Trophoblast cell (in vitro differentiated cells and primary cell): ENCODE results near the gene TMEM52.

Source experiments
- DNase-seq, 2 donors: peaks; one replicate each; pipeline ENCODE4 v3.0.0-alpha.2; 2016
- H2AFZ ChIP-seq: 2 replicates; pipeline ENCODE4 v1.6.1; 2013; ENCODE audit warnings: low read length, moderate library complexity, mild to moderate bottlenecking; ENCODE audit not compliant: insufficient read depth, poor library complexity
- H2AK5ac ChIP-seq: 2 replicates; pipeline ENCODE4 v1.6.1; 2013; ENCODE audit warnings: mild to moderate bottlenecking, low read length
- H2BK120ac ChIP-seq: 2 replicates; pipeline ENCODE4 v1.6.1; 2013; ENCODE audit warnings: low read length, mild to moderate bottlenecking, moderate library complexity; ENCODE audit not compliant: insufficient read depth, poor library complexity
- H2BK12ac ChIP-seq: 2 replicates; pipeline ENCODE4 v1.6.1; 2013; ENCODE audit warnings: mild to moderate bottlenecking, low read length, moderate library complexity
- H2BK5ac ChIP-seq: 2 replicates; pipeline ENCODE4 v1.6.1; 2013; ENCODE audit warnings: low read length, low read depth, moderate library complexity, mild to moderate bottlenecking; ENCODE audit not compliant: poor library complexity
- H3K14ac ChIP-seq: 2 replicates; pipeline ENCODE4 v1.6.1; 2013; ENCODE audit warnings: mild to moderate bottlenecking, low read length
- H3K18ac ChIP-seq: 2 replicates; pipeline ENCODE4 v1.6.1; 2013; ENCODE audit warnings: mild to moderate bottlenecking, low read length
- H3K23ac ChIP-seq: 2 replicates; pipeline ENCODE4 v1.6.1; 2013; ENCODE audit warnings: low read length
- H3K27ac ChIP-seq: 2 replicates; pipeline ENCODE4 v1.5.1; 2013; ENCODE audit warnings: low read depth, mild to moderate bottlenecking, inconsistent platforms, low read length, moderate library complexity
- H3K27me3 ChIP-seq: 2 replicates; pipeline ENCODE4 v1.6.1; 2013; ENCODE audit warnings: inconsistent platforms, mild to moderate bottlenecking, low read length, moderate library complexity; ENCODE audit not compliant: insufficient read depth
- H3K36me3 ChIP-seq, 2 experiments: 1 replicate in 1 of 2; 2 replicates in 1 of 2; pipeline ENCODE4 v1.6.1; 2013; ENCODE audit warnings: low read length in 2 of 2, mild to moderate bottlenecking in 2 of 2, moderate library complexity in 1 of 2; ENCODE audit not compliant: insufficient read depth in 2 of 2, control insufficient read depth in 1 of 2
- H3K4ac ChIP-seq: 2 replicates; pipeline ENCODE4 v1.6.1; 2013; ENCODE audit warnings: low read depth, mild to moderate bottlenecking, low read length, moderate library complexity
- H3K4me1 ChIP-seq, 2 experiments: 1 replicate in 1 of 2; 2 replicates in 1 of 2; pipeline ENCODE4 v1.6.1; 2013; ENCODE audit warnings: low read length in 2 of 2, mild to moderate bottlenecking in 2 of 2, moderate library complexity in 1 of 2; ENCODE audit not compliant: insufficient read depth in 2 of 2, control insufficient read depth in 1 of 2
- H3K4me2 ChIP-seq: 2 replicates; pipeline ENCODE4 v1.6.1; 2013; ENCODE audit warnings: inconsistent platforms, mild to moderate bottlenecking, low read length, moderate library complexity
- H3K4me3 ChIP-seq: 2 replicates; pipeline ENCODE4 v1.5.1; 2013; ENCODE audit warnings: mild to moderate bottlenecking, low read depth, low read length, inconsistent platforms
- H3K79me1 ChIP-seq: one replicate; pipeline ENCODE4 v1.6.1; 2013; ENCODE audit warnings: low read length
- H3K79me2 ChIP-seq: 2 replicates; pipeline ENCODE4 v1.6.1; 2013; ENCODE audit warnings: low read length, mild to moderate bottlenecking; ENCODE audit not compliant: control insufficient read depth, insufficient read depth, poor library complexity
- H3K9ac ChIP-seq: 2 replicates; pipeline ENCODE4 v1.6.1; 2013; ENCODE audit warnings: mild to moderate bottlenecking, low read length
- H3K9me3 ChIP-seq: 2 replicates; pipeline ENCODE4 v1.6.1; 2013; ENCODE audit warnings: low read depth, mild to moderate bottlenecking, control low read depth, inconsistent platforms, low read length; ENCODE audit not compliant: insufficient read depth
- H4K12ac ChIP-seq: 2 replicates; pipeline ENCODE4 v1.6.1; 2013; ENCODE audit warnings: low read depth, mild to moderate bottlenecking, low read length, moderate library complexity
- H4K8ac ChIP-seq: 2 replicates; pipeline ENCODE4 v1.6.1; 2013; ENCODE audit warnings: low read depth, mild to moderate bottlenecking, low read length, moderate library complexity
- H4K91ac ChIP-seq: one replicate; pipeline ENCODE4 v1.6.1; 2013; ENCODE audit warnings: low read depth, mild to moderate bottlenecking, low read length, moderate library complexity
- WGBS: extraction: QIAGEN DNeasy Blood & Tissue Kit; methylation state at CpG from one replicate; pipeline ENCODE4 v1.1.7; 2013; ENCODE audit warnings: missing lambda C conversion rate; ENCODE audit not compliant: insufficient read length, insufficient coverage; ENCODE audit errors: extremely low coverage; 5-methylcytosine and 5-hydroxymethylcytosine counted together

Gene TMEM52

DNA sequence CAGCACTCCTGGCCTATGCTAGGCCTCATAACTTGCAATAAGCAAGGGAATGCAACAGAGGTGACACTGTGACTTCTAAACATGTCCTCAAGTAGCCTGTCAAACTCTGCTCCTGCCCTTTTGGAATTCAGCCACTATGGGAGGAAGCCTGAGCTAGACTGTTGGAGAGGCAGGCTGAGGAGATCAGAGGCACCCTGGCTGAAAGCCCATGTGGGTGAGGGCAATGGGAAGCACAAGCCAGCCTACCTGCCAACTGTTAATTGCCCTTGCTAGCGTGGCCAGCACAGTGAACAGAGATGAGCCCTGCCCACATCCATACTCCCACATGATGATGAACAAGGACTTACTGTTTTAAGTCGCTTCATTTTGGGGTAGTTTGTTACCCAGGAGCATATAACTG is 45.9 kb downstream of the TMEM52 start:
- Histone ChIP-seq H3K4ac (peak overlapping the region; percentile 84), H4K12ac (no peak overlapping the region), H3K36me3 (peaks cover 31 to 37% of the 10 kb centered on the region in 2 experiments), H2BK120ac (no peak overlapping the region), H3K4me3 (no peak overlapping the region), H3K23ac (no peak overlapping the region), H4K8ac (no peak overlapping the region), H3K14ac (no peak overlapping the region), H3K4me2 (no peak overlapping the region), H2AK5ac (no peak overlapping the region), H3K27ac (no peak overlapping the region), H2AFZ (peak overlapping the region; percentile 6), H3K18ac (no peak overlapping the region), H3K4me1 (peaks cover 0 to 6% of the 10 kb centered on the region in 2 experiments), H3K27me3 (no peaks in the 10 kb centered on the region), H3K79me2 (peaks cover 67% of the 10 kb centered on the region), H2BK12ac (no peak overlapping the region), H3K9me3 (no peaks in the 10 kb centered on the region), H3K79me1 (no peaks in the 10 kb centered on the region), H3K9ac (no peak overlapping the region), H4K91ac (no peak overlapping the region), H2BK5ac (no peak overlapping the region)
- WGBS = no CpG with 5 or more reads among the region's 2 CpGs
- no peak for DNase-seq

- no peak for DNase-seq
- no peak overlapping the region for H4K91ac ChIP-seq
- H3K23ac ChIP-seq = no peak overlapping the region
- no peak overlapping the region for H2AK5ac ChIP-seq
- peak overlapping the region; percentile 84 for H3K4ac ChIP-seq
- H2BK5ac ChIP-seq = no peak overlapping the region
- H3K79me2 ChIP-seq = peaks cover 62% of the 10 kb centered on the region
- no peaks in the 10 kb centered on the region for H3K9me3 ChIP-seq
- H3K18ac ChIP-seq = no peak overlapping the region
- no peak overlapping the region for H3K14ac ChIP-seq
- no peak overlapping the region for H4K8ac ChIP-seq
- WGBS = no CpG with 5 or more reads among the region's 11 CpGs
- H3K27ac ChIP-seq = no peak overlapping the region
- H3K79me1 ChIP-seq = no peaks in the 10 kb centered on the region
- no peak overlapping the region for H3K4me3 ChIP-seq
- no peak overlapping the region for H3K9ac ChIP-seq
- no peak overlapping the region for H3K4me2 ChIP-seq
- H3K36me3 ChIP-seq = peaks cover 31 to 34% of the 10 kb centered on the region in 2 experiments
- H4K12ac ChIP-seq = no peak overlapping the region
- no peak overlapping the region for H2BK12ac ChIP-seq
- no peak overlapping the region for H2BK120ac ChIP-seq
- peaks cover 0 to 2% of the 10 kb centered on the region in 2 experiments for H3K4me1 ChIP-seq
- H3K27me3 ChIP-seq = no peaks in the 10 kb centered on the region
- H2AFZ ChIP-seq = no peak overlapping the region
These were observed 46.6 kb downstream of the TMEM52 start for GRCh38 chr1:1872329-1872994.

DNA sequence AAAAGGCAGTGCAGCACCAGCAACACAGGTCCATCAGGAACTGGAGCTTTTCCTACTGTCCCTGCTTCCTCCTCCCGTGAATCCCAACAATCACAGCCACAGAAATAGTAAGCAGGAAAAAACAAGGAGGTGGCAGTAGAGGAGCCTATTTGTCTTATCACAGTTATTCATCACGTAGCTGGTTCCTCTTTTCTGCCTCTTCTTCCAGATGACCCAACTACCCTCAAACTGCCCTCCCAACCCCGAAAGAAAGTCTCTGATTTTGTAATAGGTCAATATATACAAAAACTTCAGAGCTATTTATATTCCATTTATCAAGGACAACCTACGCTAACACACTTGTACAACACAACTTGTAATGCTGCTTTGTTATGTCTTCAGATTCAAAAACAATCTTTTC is 49.6 kb downstream of the TMEM52 start:
- no peak overlapping the region for H2AK5ac ChIP-seq
- peak overlapping the region; percentile 68 for H3K4ac ChIP-seq
- H3K14ac ChIP-seq = no peak overlapping the region
- no peak overlapping the region for H4K12ac ChIP-seq
- no CpG with 5 or more reads among the region's 4 CpGs for WGBS
- peaks cover 50% of the 10 kb centered on the region for H3K79me2 ChIP-seq
- no peak for DNase-seq
- no peak overlapping the region for H3K18ac ChIP-seq
- no peaks in the 10 kb centered on the region for H3K4me1 ChIP-seq
- H3K9me3 ChIP-seq = no peaks in the 10 kb centered on the region
- H3K4me2 ChIP-seq = no peak overlapping the region
- H2BK120ac ChIP-seq = no peak overlapping the region
- H3K27ac ChIP-seq = no peak overlapping the region
- H2BK5ac ChIP-seq = no peak overlapping the region
- no peak overlapping the region for H3K23ac ChIP-seq
- H4K8ac ChIP-seq = no peak overlapping the region
- H2AFZ ChIP-seq = no peak overlapping the region
- H4K91ac ChIP-seq = no peak overlapping the region
- no peaks in the 10 kb centered on the region for H3K27me3 ChIP-seq
- H3K4me3 ChIP-seq = no peak overlapping the region
- no peak overlapping the region for H3K9ac ChIP-seq
- H3K36me3 ChIP-seq = peaks cover 15 to 17% of the 10 kb centered on the region in 2 experiments
- H2BK12ac ChIP-seq = no peak overlapping the region
- H3K79me1 ChIP-seq = no peaks in the 10 kb centered on the region
